ENCODE results near the gene CLDN19.

CLDN19 gene

GRCh38 chr1:42757892-42758275 lies 17.8 kb upstream of the CLDN19 start:
- no peak overlapping the region for H2AK5ac ChIP-seq (ENCODE audit: low read depth, low read length)
- no peaks in the 10 kb centered on the region for H3K9me3 ChIP-seq (replicated peaks in 1 of 2; ENCODE audit: control insufficient read depth in 2 of 2, insufficient read depth in 1 of 2, low read depth in 1 of 2, low read length in 2 of 2)
- H3K9ac ChIP-seq (ENCODE audit: low read depth, low read length, poor library complexity) = no peak overlapping the region
- DNase-seq (ENCODE audit: low spot score) = no peak
- no peaks in the 10 kb centered on the region for H3K27me3 ChIP-seq (ENCODE audit: control insufficient read depth in 3 of 3, insufficient read depth in 3 of 3, low read depth in 1 of 3, low read length in 3 of 3)
- H3K27ac ChIP-seq (replicated peaks; ENCODE audit: low read length) = no peak overlapping the region
- no peaks in the 10 kb centered on the region for H3K79me1 ChIP-seq (ENCODE audit: low read depth, low read length)
- no peak overlapping the region for H4K91ac ChIP-seq (ENCODE audit: low read depth, low read length, poor library complexity)
- H3K23ac ChIP-seq (ENCODE audit: low read depth, low read length, poor library complexity) = no peak overlapping the region
- no peak overlapping the region for H2BK15ac ChIP-seq (ENCODE audit: low read length)
- H3K18ac ChIP-seq (ENCODE audit: low read length) = no peak overlapping the region
- H2AFZ ChIP-seq (ENCODE audit: low read length) = no peak overlapping the region
- H2BK120ac ChIP-seq (ENCODE audit: low read depth, low read length) = no peak overlapping the region
- H4K8ac ChIP-seq (ENCODE audit: low read depth, low read length) = no peak overlapping the region
- H3K4ac ChIP-seq (ENCODE audit: low read length) = no peak overlapping the region
- no peak overlapping the region for H2BK12ac ChIP-seq (ENCODE audit: low read length)
- H3K4me3 ChIP-seq (ENCODE audit: low read length in 2 of 2) = no peak overlapping the region
- H3K4me2 ChIP-seq (ENCODE audit: insufficient read depth, low read length, poor library complexity, severe bottlenecking) = no peak overlapping the region
- H3K4me1 ChIP-seq (ENCODE audit: control insufficient read depth in 2 of 2, insufficient read depth in 1 of 2, low read depth in 1 of 2, low read length in 2 of 2) = no peaks in the 10 kb centered on the region
- peaks cover 45 to 92% of the 10 kb centered on the region in 2 donors for H3K36me3 ChIP-seq (replicated peaks in 1 of 2; ENCODE audit: control insufficient read depth in 2 of 2, insufficient read depth in 2 of 2, low read length in 2 of 2)
- H3K14ac ChIP-seq (ENCODE audit: low read length) = no peak overlapping the region
- no peak overlapping the region for H2BK5ac ChIP-seq (ENCODE audit: low read length)

DNA sequence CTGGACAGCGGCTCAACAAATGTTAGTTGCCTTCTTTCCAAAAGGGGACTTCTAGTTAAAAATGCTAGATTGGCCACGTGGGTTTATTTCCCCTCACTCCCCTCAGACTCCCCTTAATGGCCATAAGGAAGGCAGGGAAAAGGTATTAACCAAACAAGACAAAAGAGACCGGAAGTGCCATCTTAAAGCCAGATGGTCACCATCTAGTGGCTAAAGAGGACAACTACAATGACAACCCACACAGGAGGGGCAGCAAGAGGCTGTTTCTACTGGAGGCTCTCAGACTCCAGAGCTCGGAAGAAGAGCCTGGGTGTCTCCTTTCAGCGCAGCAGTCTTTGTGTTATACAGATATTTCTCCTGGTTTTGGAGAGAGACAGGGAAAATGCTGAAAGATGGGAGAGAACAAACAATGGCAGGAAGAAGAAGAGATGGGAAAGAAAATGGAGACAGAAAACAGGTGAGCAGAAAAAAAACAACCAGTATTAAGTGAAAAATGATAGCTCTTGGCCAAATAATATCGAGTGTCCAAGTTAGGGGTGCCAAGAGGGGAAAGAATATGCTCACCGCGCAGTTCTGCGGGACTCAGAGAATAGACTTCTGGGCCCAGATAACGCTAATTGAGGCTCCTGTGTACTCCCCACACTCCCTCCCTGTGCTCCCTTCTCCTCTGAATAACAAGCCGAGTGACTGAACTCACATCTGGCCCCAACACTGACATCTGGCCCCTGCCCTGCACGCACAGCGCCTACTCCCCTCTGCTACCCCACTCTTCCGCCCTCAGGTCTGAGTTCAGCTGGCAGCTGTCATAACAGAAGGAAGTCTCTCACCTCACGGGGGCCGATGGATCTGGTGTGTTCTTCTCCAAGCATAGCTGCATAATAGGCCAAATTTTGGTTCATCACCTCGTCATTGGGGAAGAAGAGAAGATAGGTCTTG lies 17.2 kb upstream of the CLDN19 start:
- no peak overlapping the region for H3K4me2 ChIP-seq (ENCODE audit: insufficient read depth, low read length, poor library complexity, severe bottlenecking)
- H3K23ac ChIP-seq (ENCODE audit: low read depth, low read length, poor library complexity) = no peak overlapping the region
- peaks cover 49 to 92% of the 10 kb centered on the region in 2 donors for H3K36me3 ChIP-seq (replicated peaks in 1 of 2; ENCODE audit: control insufficient read depth in 2 of 2, insufficient read depth in 2 of 2, low read length in 2 of 2)
- H3K4me1 ChIP-seq (ENCODE audit: control insufficient read depth in 2 of 2, insufficient read depth in 1 of 2, low read depth in 1 of 2, low read length in 2 of 2) = no peaks in the 10 kb centered on the region
- no peak overlapping the region for H2BK15ac ChIP-seq (ENCODE audit: low read length)
- H2AFZ ChIP-seq (ENCODE audit: low read length) = peak overlapping the region; percentile 55
- H2BK12ac ChIP-seq (ENCODE audit: low read length) = no peak overlapping the region
- H2AK5ac ChIP-seq (ENCODE audit: low read depth, low read length) = no peak overlapping the region
- H4K91ac ChIP-seq (ENCODE audit: low read depth, low read length, poor library complexity) = no peak overlapping the region
- no peak overlapping the region for H2BK5ac ChIP-seq (ENCODE audit: low read length)
- no peak overlapping the region for H3K4me3 ChIP-seq (ENCODE audit: low read length in 2 of 2)
- no peak overlapping the region for H3K18ac ChIP-seq (ENCODE audit: low read length)
- H3K9ac ChIP-seq (ENCODE audit: low read depth, low read length, poor library complexity) = no peak overlapping the region
- H3K14ac ChIP-seq (ENCODE audit: low read length) = no peak overlapping the region
- peak; percentile 43 for DNase-seq (ENCODE audit: low spot score)
- H3K4ac ChIP-seq (ENCODE audit: low read length) = no peak overlapping the region
- H4K8ac ChIP-seq (ENCODE audit: low read depth, low read length) = no peak overlapping the region
- WGBS, 2 donors (ENCODE audit: extremely low coverage in 2 of 2, insufficient read length in 2 of 2, insufficient replicate concordance in 1 of 2) = no CpG with 5 or more reads among the region's 17 CpGs
- no peak overlapping the region for H2BK120ac ChIP-seq (ENCODE audit: low read depth, low read length)
- H3K9me3 ChIP-seq (replicated peaks in 1 of 2; ENCODE audit: control insufficient read depth in 2 of 2, insufficient read depth in 1 of 2, low read depth in 1 of 2, low read length in 2 of 2) = peaks cover 3 to 5% of the 10 kb centered on the region in 2 donors
- no peaks in the 10 kb centered on the region for H3K27me3 ChIP-seq (ENCODE audit: control insufficient read depth in 3 of 3, insufficient read depth in 3 of 3, low read depth in 1 of 3, low read length in 3 of 3)
- H3K79me1 ChIP-seq (ENCODE audit: low read depth, low read length) = no peaks in the 10 kb centered on the region
- H3K27ac ChIP-seq (replicated peaks; ENCODE audit: low read length) = no peak overlapping the region

DNA sequence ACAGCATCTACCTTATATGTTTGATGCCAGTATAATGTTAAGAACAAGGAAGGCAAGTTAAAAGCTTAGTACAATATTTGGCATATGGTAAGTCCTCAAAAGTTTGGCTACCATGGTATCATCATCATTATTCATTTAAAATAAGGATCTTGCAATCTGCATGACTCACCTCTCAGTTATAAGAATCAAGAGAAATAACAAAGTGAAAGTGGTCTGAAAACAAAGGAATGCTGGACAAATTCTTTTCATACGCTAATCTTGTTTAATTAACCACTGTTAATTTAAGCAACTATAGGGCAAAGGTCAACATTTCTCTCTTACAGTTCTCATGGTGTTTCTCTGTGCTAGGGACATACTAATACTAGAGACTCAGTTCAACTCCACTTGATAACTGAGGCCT lies 13.0 kb upstream of the CLDN19 start:
- WGBS, 2 donors (ENCODE audit: extremely low coverage in 2 of 2, insufficient read length in 2 of 2, insufficient replicate concordance in 1 of 2) = no CpG with 5 or more reads among the region's 1 CpG
- Histone ChIP-seq H2BK5ac (ENCODE audit: low read length) (no peak overlapping the region), H3K4me1 (ENCODE audit: control insufficient read depth in 2 of 2, insufficient read depth in 1 of 2, low read depth in 1 of 2, low read length in 2 of 2) (no peaks in the 10 kb centered on the region), H3K9me3 (replicated peaks in 1 of 2; ENCODE audit: control insufficient read depth in 2 of 2, insufficient read depth in 1 of 2, low read depth in 1 of 2, low read length in 2 of 2) (peaks cover 11 to 12% of the 10 kb centered on the region in 2 donors), H3K4me2 (ENCODE audit: insufficient read depth, low read length, poor library complexity, severe bottlenecking) (no peak overlapping the region), H4K91ac (ENCODE audit: low read depth, low read length, poor library complexity) (no peak overlapping the region), H2AFZ (ENCODE audit: low read length) (no peak overlapping the region), H3K4me3 (ENCODE audit: low read length in 2 of 2) (no peak overlapping the region), H3K9ac (ENCODE audit: low read depth, low read length, poor library complexity) (no peak overlapping the region), H4K8ac (ENCODE audit: low read depth, low read length) (no peak overlapping the region), H3K23ac (ENCODE audit: low read depth, low read length, poor library complexity) (no peak overlapping the region), H3K36me3 (replicated peaks in 1 of 2; ENCODE audit: control insufficient read depth in 2 of 2, insufficient read depth in 2 of 2, low read length in 2 of 2) (peaks cover 66 to 88% of the 10 kb centered on the region in 2 donors), H2AK5ac (ENCODE audit: low read depth, low read length) (no peak overlapping the region), H2BK15ac (ENCODE audit: low read length) (no peak overlapping the region), H2BK12ac (ENCODE audit: low read length) (no peak overlapping the region), H3K14ac (ENCODE audit: low read length) (no peak overlapping the region), H3K79me1 (ENCODE audit: low read depth, low read length) (no peaks in the 10 kb centered on the region), H2BK120ac (ENCODE audit: low read depth, low read length) (no peak overlapping the region), H3K27ac (replicated peaks; ENCODE audit: low read length) (no peak overlapping the region), H3K18ac (ENCODE audit: low read length) (no peak overlapping the region), H3K4ac (ENCODE audit: low read length) (no peak overlapping the region), H3K27me3 (ENCODE audit: control insufficient read depth in 3 of 3, insufficient read depth in 3 of 3, low read depth in 1 of 3, low read length in 3 of 3) (no peaks in the 10 kb centered on the region)
- no peak for DNase-seq (ENCODE audit: low spot score)

- Histone ChIP-seq H3K79me1 (ENCODE audit: low read depth, low read length) (no peaks in the 10 kb centered on the region), H3K9ac (ENCODE audit: low read depth, low read length, poor library complexity) (no peak overlapping the region), H2BK5ac (ENCODE audit: low read length) (no peak overlapping the region), H2BK15ac (ENCODE audit: low read length) (no peak overlapping the region), H3K4me3 (ENCODE audit: low read length in 2 of 2) (no peak overlapping the region), H3K14ac (ENCODE audit: low read length) (no peak overlapping the region), H2BK120ac (ENCODE audit: low read depth, low read length) (no peak overlapping the region), H3K4ac (ENCODE audit: low read length) (no peak overlapping the region), H3K27me3 (ENCODE audit: control insufficient read depth in 3 of 3, insufficient read depth in 3 of 3, low read depth in 1 of 3, low read length in 3 of 3) (no peaks in the 10 kb centered on the region), H3K36me3 (replicated peaks in 1 of 2; ENCODE audit: control insufficient read depth in 2 of 2, insufficient read depth in 2 of 2, low read length in 2 of 2) (peaks cover 65 to 88% of the 10 kb centered on the region in 2 donors), H2AFZ (ENCODE audit: low read length) (no peak overlapping the region), H4K91ac (ENCODE audit: low read depth, low read length, poor library complexity) (no peak overlapping the region), H3K23ac (ENCODE audit: low read depth, low read length, poor library complexity) (no peak overlapping the region), H3K9me3 (replicated peaks in 1 of 2; ENCODE audit: control insufficient read depth in 2 of 2, insufficient read depth in 1 of 2, low read depth in 1 of 2, low read length in 2 of 2) (peaks cover 11 to 12% of the 10 kb centered on the region in 2 donors), H3K27ac (replicated peaks; ENCODE audit: low read length) (no peak overlapping the region), H2AK5ac (ENCODE audit: low read depth, low read length) (no peak overlapping the region), H3K4me2 (ENCODE audit: insufficient read depth, low read length, poor library complexity, severe bottlenecking) (no peak overlapping the region), H3K18ac (ENCODE audit: low read length) (no peak overlapping the region), H4K8ac (ENCODE audit: low read depth, low read length) (no peak overlapping the region), H2BK12ac (ENCODE audit: low read length) (no peak overlapping the region), H3K4me1 (ENCODE audit: control insufficient read depth in 2 of 2, insufficient read depth in 1 of 2, low read depth in 1 of 2, low read length in 2 of 2) (no peaks in the 10 kb centered on the region)
- no peak for DNase-seq (ENCODE audit: low spot score)
- no CpG with 5 or more reads among the region's 6 CpGs for WGBS, 2 donors (ENCODE audit: extremely low coverage in 2 of 2, insufficient read length in 2 of 2, insufficient replicate concordance in 1 of 2)
Observed at GRCh38 chr1:42752284-42752683, 12.2 kb upstream of the CLDN19 start.

Measured in neuronal stem cell (in vitro differentiated cells).